IgD-negative memory B cell (primary cell): ENCODE measurements around the gene PRPF40A. TPM values are rescaled to one million over a fixed set of nuclear protein-coding genes. Genes with fewer than 3 reads are reported as not detected.
"Not testable (repeated sequence)": the region's sequence is repeated elsewhere in the genome, so short reads cannot be mapped to it uniquely, and the experiment has no call there.

Experiments used
- H3K27ac Mint-ChIP-seq, 3 donors: one replicate each; pipeline ENCODE4 v1.8.0; 2020 to 2022; ENCODE audit warnings: mild to moderate bottlenecking in 3 of 3, mixed read lengths in 3 of 3, moderate library complexity in 1 of 3
- H3K27me3 Mint-ChIP-seq: one replicate; pipeline ENCODE4 v1.8.0; 2021; ENCODE audit warnings: mixed read lengths
- H3K36me3 Mint-ChIP-seq: one replicate; pipeline ENCODE4 v1.8.0; 2020; ENCODE audit warnings: mild to moderate bottlenecking, mixed read lengths
- H3K4me1 Mint-ChIP-seq, 3 donors: one replicate each; pipeline ENCODE4 v1.8.0; 2020 to 2022; ENCODE audit warnings: mixed read lengths in 3 of 3, mild to moderate bottlenecking in 1 of 3
- H3K4me3 Mint-ChIP-seq, 4 donors: one replicate each; pipeline ENCODE4 v1.8.0; 2020 to 2022; ENCODE audit warnings: mild to moderate bottlenecking in 4 of 4, mixed read lengths in 4 of 4, moderate library complexity in 3 of 4
- H3K9me3 Mint-ChIP-seq, 3 donors: one replicate each; pipeline ENCODE4 v1.8.0; 2020 to 2021; ENCODE audit warnings: mixed read lengths in 3 of 3, mild to moderate bottlenecking in 1 of 3
- polyA plus RNA-seq: library from polyadenylated mRNA; unstranded; fragments of 300-500 nt; fragmentation: Illumina TruSeq; gene quantifications from one replicate; pipeline ENCODE4 v1.2.3, GENCODE V29; 2021

PRPF40A gene
- polyA plus RNA-seq, 1 donor from 2014 or later = 114 TPM

DNA sequence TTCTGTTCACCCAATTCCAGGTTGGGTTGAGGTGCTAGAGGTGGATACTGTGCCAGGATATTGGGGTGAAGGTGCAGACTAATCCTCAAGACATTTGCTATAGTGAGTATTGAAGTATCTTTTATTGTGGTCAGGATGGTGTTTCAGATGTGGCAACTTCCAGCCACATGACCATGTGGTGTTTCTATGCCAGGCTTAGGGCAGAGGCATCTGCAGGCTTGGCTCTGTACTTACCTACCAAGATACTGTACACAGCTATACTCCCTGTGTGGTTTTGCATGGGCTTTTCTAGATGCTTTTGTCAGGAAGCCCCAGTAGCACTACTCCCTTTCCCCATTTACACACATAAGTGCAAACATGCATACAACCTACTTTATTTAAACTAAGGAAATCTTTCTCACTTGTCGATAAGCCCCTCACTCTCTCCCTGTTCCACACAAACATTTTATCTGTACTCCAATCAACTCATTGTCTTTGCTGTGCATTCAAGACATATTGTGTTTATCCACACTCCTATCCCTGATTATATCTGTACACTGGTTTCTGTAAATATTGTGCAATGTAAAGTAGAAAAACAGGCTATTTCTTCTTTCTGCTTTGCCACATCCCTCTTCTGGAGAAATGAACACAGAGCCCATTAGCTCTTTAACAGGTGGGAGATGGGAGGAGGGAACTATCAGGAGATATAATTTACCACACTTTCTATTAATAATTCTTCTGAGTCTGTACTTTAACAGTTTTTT is 13.5 kb upstream of the PRPF40A start:
- peak overlapping the region in 1 of 4 donors; percentile 43 for H3K4me3 Mint-ChIP-seq
- peaks cover 2% of the 10 kb centered on the region for H3K36me3 Mint-ChIP-seq
- peaks cover 19 to 21% (median 19%) of the 10 kb centered on the region in 3 donors for H3K4me1 Mint-ChIP-seq
- H3K9me3 Mint-ChIP-seq = no peaks in the 10 kb centered on the region
- peak overlapping the region in 1 of 3 donors; percentile 73 for H3K27ac Mint-ChIP-seq
- no peaks in the 10 kb centered on the region for H3K27me3 Mint-ChIP-seq

DNA sequence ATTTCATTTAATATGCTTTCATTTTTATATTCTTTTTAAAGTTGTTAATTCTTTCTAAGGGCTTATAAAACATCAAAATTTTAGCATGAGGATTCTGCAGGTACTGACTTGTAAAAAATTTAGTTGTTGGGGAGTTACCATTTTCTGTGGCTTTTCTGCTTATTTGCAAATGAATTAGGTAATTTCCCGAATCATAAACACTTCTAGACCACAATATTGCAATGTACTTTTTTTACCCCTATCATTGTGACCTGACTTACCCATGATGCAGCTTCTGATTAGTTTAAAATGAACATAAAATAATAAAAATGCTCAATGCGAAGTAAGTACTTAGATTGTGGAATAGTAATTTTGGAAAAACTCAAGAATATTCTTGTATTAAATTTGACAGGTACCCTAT is 12.6 kb upstream of the PRPF40A start:
- Mint-ChIP-seq H3K36me3 (peaks cover 4% of the 10 kb centered on the region), H3K4me1 (peaks cover 19 to 21% (median 19%) of the 10 kb centered on the region in 3 donors), H3K27ac (no peak overlapping the region), H3K4me3 (peak overlapping the region in 2 of 4 donors; percentile 6 to 43), H3K9me3 (no peaks in the 10 kb centered on the region), H3K27me3 (no peaks in the 10 kb centered on the region)

DNA sequence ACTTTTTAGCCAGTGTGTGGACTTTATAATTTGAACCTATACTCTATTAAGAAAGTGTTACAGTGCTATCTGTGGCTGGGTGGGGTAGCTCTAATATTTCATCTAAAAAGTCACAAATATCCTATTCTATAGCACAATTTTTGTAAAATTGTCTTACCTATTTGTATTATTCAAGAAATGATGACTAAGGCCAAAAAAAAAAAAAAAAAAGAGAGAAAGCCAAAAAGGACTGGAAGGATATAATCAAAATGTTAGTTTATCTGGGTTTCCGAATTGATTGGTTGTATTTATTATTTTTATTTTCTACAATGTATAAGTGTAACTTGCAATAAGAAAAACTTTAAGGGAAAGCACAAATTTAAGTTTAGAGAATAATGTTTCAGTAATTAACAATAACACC is 6.7 kb upstream of the PRPF40A start:
- H3K27ac Mint-ChIP-seq = no peak overlapping the region
- no peaks in the 10 kb centered on the region for H3K27me3 Mint-ChIP-seq
- peaks cover 4% of the 10 kb centered on the region for H3K36me3 Mint-ChIP-seq
- peaks cover 25 to 28% (median 27%) of the 10 kb centered on the region in 3 donors for H3K4me1 Mint-ChIP-seq
- H3K4me3 Mint-ChIP-seq = no peak overlapping the region
- H3K9me3 Mint-ChIP-seq = no peaks in the 10 kb centered on the region

DNA sequence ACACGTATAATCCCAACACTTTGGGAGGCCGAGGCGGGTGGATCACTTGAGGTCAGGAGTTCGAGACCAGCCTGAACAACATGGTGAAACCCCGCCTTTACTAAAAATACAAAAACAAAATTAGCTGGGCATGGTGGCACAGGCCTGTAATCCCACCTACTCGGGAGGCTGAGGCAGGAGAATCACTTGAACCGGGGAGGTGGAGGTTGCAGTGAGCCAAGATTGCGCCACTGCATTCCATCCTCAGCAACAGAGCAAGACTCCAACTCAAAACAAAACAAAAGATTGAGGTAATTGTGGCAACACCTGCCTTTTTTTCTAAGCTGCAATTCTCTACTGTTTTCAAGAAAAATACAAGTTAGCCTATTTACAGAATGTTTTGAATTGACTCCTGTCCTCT is 5.4 kb upstream of the PRPF40A start:
- not testable (repeated sequence) for H3K9me3 Mint-ChIP-seq, H3K27me3 Mint-ChIP-seq, H3K36me3 Mint-ChIP-seq
- Mint-ChIP-seq H3K27ac (peak overlapping the region in 1 of 3 donors; percentile 85), H3K4me1 (peaks cover 26 to 29% (median 29%) of the 10 kb centered on the region in 3 donors), H3K4me3 (peak overlapping the region in 1 of 4 donors; percentile 17)

DNA sequence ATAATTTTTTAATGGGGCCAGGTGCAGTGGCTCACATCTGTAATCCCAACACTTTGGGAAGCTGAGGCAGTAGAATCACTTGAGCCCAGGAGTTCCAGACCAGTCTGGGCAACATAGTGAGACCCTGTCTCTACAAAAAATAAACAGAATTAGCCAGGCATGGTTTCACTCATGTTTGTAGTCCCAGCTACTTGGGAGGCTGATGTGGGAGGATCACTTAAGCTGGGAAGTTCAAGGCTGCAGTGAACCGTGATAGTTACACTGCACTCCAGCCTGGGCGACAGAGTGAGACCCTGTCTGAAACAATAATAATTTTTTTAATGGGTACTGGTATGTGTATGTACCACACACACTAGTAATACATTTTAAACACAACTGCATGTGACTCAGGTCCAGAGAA is 3.5 kb upstream of the PRPF40A start:
- H3K4me1 Mint-ChIP-seq = peaks cover 42 to 43% (median 43%) of the 10 kb centered on the region in 3 donors
- peak overlapping the region in 2 of 4 donors; percentile 34 to 98 for H3K4me3 Mint-ChIP-seq
- H3K36me3 Mint-ChIP-seq = peaks cover 4% of the 10 kb centered on the region

DNA sequence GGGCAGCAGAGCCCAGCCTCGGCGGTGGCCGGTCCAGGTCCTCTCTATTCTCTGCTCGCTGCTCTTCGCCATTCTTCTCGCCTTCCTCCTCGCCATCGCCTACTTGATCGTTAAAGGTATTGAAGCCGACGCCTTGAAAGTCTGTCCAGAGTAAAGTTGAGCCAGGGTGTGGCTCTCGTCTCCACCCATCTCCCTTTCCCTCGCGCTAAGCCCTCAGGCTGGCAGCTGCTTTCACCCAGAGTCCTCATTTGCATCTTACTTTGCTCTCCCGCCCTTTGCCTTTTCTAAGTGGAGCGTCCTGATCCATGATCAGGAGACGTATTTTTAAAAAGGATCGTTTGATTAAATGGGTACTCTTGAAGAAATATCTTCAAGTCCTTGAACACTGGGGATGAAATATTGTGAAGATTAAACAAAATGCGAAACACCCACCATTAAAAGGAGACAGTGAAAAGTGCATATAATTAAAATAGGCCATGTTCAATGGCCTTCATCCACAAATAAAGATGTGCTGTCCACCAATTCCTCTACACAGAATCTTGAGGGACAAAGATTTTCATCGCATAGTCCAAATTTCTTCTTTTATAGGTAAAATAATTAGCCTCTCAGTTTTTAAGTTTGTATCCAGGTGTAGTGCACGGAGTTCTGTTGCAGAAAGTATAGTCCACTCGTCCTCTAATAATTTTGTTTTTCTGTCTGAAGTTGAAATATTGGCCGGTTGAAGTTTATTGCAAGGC is 1.8 kb upstream of the PRPF40A start:
- peak overlapping the region; percentile 98 to 100 (median 100) for H3K4me3 Mint-ChIP-seq
- peaks cover 0 to 3% (median 0%) of the 10 kb centered on the region in 3 donors for H3K9me3 Mint-ChIP-seq
- H3K27ac Mint-ChIP-seq = peak overlapping the region; percentile 91 to 100 (median 99)
- H3K36me3 Mint-ChIP-seq = peaks cover 3% of the 10 kb centered on the region
- peaks cover 46 to 51% (median 47%) of the 10 kb centered on the region in 3 donors for H3K4me1 Mint-ChIP-seq
- peaks cover 1% of the 10 kb centered on the region for H3K27me3 Mint-ChIP-seq

More for the DNA sequence above, 3.5 kb upstream of the PRPF40A start:
- H3K27ac Mint-ChIP-seq = peak overlapping the region in 1 of 3 donors; percentile 91
- peaks cover 0 to 3% (median 0%) of the 10 kb centered on the region in 3 donors for H3K9me3 Mint-ChIP-seq
- H3K27me3 Mint-ChIP-seq = peaks cover 1% of the 10 kb centered on the region

DNA sequence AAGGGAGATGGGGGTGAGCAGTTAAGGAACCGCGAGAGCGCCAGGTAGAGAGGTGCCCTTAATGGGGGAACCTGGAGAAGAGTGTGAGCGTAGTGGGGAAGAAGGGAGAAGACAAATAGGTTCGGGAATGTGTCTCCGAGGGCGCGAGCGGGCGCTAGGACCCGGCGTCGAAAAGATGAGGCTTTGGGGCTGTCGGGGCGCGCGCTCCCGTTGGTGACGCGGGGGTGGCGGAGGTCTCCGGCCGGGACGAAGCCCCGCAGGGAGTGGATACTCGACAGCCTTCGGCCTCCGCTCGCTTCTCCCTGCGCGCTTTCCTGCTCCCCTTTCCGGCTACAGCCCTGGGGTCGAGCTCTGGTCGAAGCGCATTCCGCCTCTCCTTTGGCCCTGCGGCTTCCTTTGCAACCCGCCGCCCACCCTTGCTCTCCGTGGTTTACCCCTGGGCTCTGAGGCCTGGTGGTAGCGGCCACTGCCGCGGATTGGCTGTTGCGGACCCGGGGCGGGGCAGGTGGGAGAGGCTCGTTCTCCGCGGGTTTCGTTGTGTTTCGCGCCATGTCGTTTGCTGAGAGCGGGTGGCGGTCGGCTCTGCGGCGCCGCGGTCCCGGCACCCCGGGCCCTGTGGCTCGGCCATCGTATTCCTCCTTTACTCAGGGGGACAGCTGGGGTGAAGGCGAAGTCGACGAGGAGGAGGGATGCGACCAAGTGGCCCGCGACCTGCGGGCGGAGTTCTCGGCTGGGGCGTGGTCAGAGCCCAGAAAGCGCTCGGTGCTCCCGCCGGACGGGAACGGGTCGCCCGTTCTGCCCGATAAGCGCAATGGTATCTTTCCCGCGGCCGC is 1.0 kb upstream of the PRPF40A start, which contains the start of gene ARL6IP6:
ARL6IP6 (plus strand) TSS at position 545 of the 833 bp plus-strand sequence; CDS start at position 550, 5 bp downstream.
- Mint-ChIP-seq H3K4me3 (peak within 1 kb of the TSS; percentile 98 to 100 (median 100)), H3K36me3 (peaks cover 3% of the 10 kb centered on the region)

DNA sequence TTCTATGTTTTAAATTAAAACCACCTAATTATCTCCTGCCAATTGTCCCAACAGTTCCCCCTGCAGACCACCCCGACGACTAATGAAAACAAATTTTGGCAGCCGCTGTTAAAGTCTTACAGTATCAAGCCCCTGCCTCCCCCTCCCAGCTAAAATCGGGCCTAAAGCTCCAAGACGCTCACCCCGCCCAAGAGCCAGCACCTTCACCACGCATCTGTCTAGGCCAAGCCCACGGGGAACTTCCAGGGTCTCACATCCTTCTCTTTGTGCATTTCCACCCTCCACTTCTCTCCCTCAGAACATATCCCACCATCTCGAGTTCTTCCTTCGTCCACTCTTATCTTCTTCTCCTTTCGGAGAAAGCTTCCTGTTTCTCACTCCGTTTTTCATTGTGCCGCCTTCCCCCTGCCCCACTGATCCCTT is 445 bp downstream of the PRPF40A start:
- Mint-ChIP-seq H3K27me3 (peaks cover 1% of the 10 kb centered on the region), H3K36me3 (peaks cover 6% of the 10 kb centered on the region), H3K4me1 (peaks cover 47 to 50% (median 48%) of the 10 kb centered on the region in 3 donors), H3K27ac (peak overlapping the region; percentile 91 to 100 (median 99)), H3K9me3 (peaks cover 0 to 3% (median 0%) of the 10 kb centered on the region in 3 donors), H3K4me3 (peak overlapping the region; percentile 98 to 100 (median 100))

More for the DNA sequence above, 1.0 kb upstream of the PRPF40A start, which contains the start of gene ARL6IP6:
- Mint-ChIP-seq H3K9me3 (peaks cover 0 to 3% (median 0%) of the 10 kb centered on the region in 3 donors), H3K4me1 (peaks cover 44 to 48% (median 47%) of the 10 kb centered on the region in 3 donors), H3K27me3 (peaks cover 1% of the 10 kb centered on the region), H3K27ac (peak within 1 kb of the TSS; percentile 91 to 100 (median 99))

DNA sequence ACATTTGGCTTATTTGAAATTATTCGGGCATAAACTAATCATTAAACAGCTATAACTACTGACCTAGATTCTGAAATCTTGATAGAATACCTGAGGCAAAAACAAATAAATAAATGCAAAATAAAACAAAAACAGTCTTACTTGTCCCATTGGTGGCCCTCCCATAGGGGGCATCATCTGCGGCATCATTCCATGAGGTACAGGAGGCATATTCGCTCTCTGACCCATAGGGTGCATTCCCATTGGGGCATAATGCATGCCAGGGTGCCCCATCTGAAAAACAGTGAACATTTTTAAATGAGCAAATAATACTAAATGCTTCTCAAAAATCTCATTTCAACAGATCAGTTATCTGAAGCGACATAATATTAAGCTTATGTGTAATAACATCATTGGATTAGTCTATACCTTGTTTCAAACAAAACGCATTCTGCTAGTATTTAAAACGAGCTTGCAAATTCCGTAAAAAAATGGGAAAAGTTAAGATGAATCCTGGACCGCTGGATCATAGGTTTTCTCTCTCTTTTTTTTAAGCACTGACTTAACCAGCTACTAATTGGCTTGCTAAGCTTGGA is 1.3 kb downstream of the PRPF40A start:
- H3K36me3 Mint-ChIP-seq = peaks cover 6% of the 10 kb centered on the region
- H3K9me3 Mint-ChIP-seq = peaks cover 0 to 3% (median 0%) of the 10 kb centered on the region in 3 donors
- peaks cover 46 to 52% (median 46%) of the 10 kb centered on the region in 3 donors for H3K4me1 Mint-ChIP-seq
- peak overlapping the region; percentile 98 to 100 (median 100) for H3K4me3 Mint-ChIP-seq
- H3K27me3 Mint-ChIP-seq = peaks cover 1% of the 10 kb centered on the region
- H3K27ac Mint-ChIP-seq = peak overlapping the region; percentile 91 to 100 (median 99)

DNA sequence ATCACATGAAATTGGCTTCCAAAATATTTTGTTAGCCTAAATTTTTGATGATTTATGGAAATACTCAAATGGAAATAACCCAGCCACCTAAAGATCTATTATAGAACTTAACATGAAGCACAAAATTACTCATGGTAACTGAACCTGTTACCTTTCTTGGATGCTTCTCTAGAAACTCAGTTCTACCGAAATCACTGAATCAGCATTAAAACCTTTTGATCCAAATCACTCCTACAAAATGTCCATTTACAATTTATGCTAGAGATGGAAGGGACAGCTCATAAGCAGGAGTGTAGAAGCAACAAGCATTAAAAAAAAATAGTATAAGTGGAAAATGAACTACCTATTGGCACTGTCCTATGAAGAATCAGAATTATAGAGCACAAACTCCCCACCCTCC is 2.1 kb downstream of the PRPF40A start:
- Mint-ChIP-seq H3K27ac (peak overlapping the region in 1 of 3 donors; percentile 72), H3K4me1 (peaks cover 40 to 50% (median 48%) of the 10 kb centered on the region in 3 donors), H3K36me3 (peaks cover 6% of the 10 kb centered on the region), H3K9me3 (peaks cover 0 to 3% (median 0%) of the 10 kb centered on the region in 3 donors), H3K27me3 (peaks cover 1% of the 10 kb centered on the region), H3K4me3 (peak overlapping the region in 3 of 4 donors; percentile 41 to 84 (median 59))

DNA sequence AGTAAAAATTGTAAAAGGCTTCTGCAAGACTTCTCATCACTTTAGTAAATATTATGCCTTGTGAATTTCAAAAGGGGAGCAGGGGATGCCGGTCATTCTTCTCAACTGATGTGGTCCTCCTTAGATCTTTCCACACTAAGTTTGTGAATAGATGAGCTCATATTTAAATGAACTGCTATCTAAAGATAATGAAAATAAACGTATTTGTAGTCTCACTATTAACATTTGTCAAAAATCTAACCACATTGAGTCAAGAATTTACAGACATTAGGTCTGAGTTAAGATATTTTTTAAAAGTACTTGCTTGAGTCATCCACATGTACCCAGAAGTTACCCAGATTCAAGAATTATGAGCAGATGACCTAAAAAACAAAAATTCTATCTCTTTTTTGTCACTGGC is 6.5 kb downstream of the PRPF40A start:
- no peak overlapping the region for H3K4me3 Mint-ChIP-seq
- no peak overlapping the region for H3K27ac Mint-ChIP-seq
- H3K4me1 Mint-ChIP-seq = peaks cover 23 to 48% (median 31%) of the 10 kb centered on the region in 3 donors
- peaks cover 9% of the 10 kb centered on the region for H3K36me3 Mint-ChIP-seq
- H3K9me3 Mint-ChIP-seq = no peaks in the 10 kb centered on the region
- H3K27me3 Mint-ChIP-seq = no peaks in the 10 kb centered on the region

DNA sequence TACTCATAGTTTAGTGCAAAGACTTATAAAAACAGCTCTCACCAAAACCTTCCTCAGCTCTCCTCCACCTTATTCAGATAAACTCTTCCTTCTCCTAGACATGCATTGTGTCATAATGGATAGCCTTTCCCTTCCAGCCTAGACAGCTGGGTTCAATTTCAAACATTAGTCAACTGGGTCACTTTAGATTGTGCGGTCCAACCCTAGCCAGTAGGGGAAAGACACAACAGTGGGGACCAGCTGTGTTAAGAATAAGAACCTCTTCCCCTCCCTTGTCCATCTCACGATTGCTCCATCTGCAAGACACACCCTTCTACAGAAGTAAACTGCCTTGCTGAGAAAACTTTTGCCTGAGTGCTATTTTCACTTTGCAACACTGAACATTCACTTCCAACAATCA is 8.5 kb downstream of the PRPF40A start:
- Mint-ChIP-seq H3K4me1 (peaks cover 16 to 43% (median 27%) of the 10 kb centered on the region in 3 donors), H3K9me3 (no peaks in the 10 kb centered on the region), H3K27me3 (no peaks in the 10 kb centered on the region), H3K27ac (no peak overlapping the region), H3K36me3 (peaks cover 6% of the 10 kb centered on the region), H3K4me3 (no peak overlapping the region)

DNA sequence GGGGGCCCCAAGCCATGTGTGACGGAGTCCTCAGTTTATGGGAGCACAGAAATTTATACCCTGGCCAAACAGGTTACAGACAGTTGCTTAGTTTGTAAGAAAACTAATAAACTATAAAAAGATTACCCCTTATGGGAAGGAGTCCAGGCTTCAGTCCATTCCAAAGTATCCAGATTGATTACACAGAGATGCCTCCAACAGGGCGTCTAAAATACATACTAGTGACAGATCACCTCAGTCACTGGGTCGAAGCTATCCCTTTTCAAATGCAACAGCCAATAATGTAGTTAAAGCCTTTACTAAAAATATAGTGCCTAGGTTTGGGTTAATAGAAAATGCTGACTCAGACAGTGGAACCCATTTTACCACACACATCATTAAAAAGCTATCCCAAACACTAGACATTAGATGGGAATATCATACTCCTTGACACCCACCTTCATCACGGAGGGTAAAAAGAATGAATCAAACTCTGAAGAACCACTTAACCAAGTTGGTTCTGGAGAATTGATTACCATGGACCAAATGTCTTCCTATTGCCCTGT is 10.7 kb downstream of the PRPF40A start:
- no peak overlapping the region for H3K27ac Mint-ChIP-seq
- H3K9me3 Mint-ChIP-seq = no peaks in the 10 kb centered on the region
- no peaks in the 10 kb centered on the region for H3K27me3 Mint-ChIP-seq
- no peak overlapping the region for H3K4me3 Mint-ChIP-seq
- peaks cover 6% of the 10 kb centered on the region for H3K36me3 Mint-ChIP-seq
- H3K4me1 Mint-ChIP-seq = peaks cover 10 to 35% (median 29%) of the 10 kb centered on the region in 3 donors

DNA sequence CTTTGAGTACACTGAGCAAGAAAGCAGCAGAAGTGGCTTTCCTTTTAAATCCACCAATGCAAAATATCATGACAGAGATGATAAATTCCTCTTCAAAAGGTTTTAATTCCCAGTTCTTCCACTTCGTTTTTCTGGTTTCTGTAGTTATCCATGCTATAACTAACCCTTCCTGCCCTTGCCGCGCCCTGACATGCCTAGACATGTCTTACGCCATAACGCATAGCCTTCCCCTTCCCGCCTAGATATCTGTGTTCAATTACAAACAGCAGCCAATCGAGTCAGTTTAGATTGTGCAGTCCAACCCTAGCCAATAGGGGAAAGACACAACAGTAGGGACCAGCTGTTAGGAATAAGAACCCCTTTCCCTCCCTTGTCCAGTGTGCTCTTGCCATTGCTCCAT is 16.1 kb downstream of the PRPF40A start:
- H3K27me3 Mint-ChIP-seq = no peaks in the 10 kb centered on the region
- H3K9me3 Mint-ChIP-seq = no peaks in the 10 kb centered on the region
- peaks cover 6% of the 10 kb centered on the region for H3K36me3 Mint-ChIP-seq
- peaks cover 14 to 33% (median 22%) of the 10 kb centered on the region in 3 donors for H3K4me1 Mint-ChIP-seq
- no peak overlapping the region for H3K27ac Mint-ChIP-seq
- H3K4me3 Mint-ChIP-seq = peak overlapping the region in 1 of 4 donors; percentile 27
